HEK293 (cell line): ENCODE results near the gene ESR2.

Source experiments
- CTCF ChIA-PET: fragments of 350-600 bp; formaldehyde crosslinking; extraction: SDS; loops from one replicate; lab custom pipeline; 2021; ENCODE audit warnings: antibody characterized with exemption; lab: Yijun Ruan, JAX
- POLR2A ChIA-PET: fragments of 300-600 bp; formaldehyde crosslinking; extraction: SDS; loops from one replicate; lab custom pipeline; 2020; ENCODE audit warnings: antibody characterized with exemption, inconsistent platforms; lab: Yijun Ruan, JAX
- H3K27ac ChIP-seq: fragments of 200-500 bp; sonication (Bioruptor generic); 2 replicates; pipeline ENCODE4 v1.5.1; 2014; ENCODE audit warnings: low read depth, low read length, control low read depth, inconsistent platforms; ENCODE audit errors: extremely low read depth
- H3K36me3 ChIP-seq, 2 experiments: fragments of 200-500 bp in 1 of 2; sonication (Bioruptor generic) in 1 of 2; 1 replicate in 1 of 2; 2 replicates in 1 of 2; pipeline ENCODE4 v1.5.1; 2014 to 2017; ENCODE audit warnings: inconsistent platforms in 2 of 2, low read length in 2 of 2; ENCODE audit not compliant: control insufficient read depth in 2 of 2, insufficient read depth in 1 of 2
- H3K4me1 ChIP-seq: fragments of 200-500 bp; sonication (Bioruptor generic); 2 replicates; pipeline ENCODE4 v1.5.1; 2014; ENCODE audit warnings: mild to moderate bottlenecking, low read length, inconsistent platforms; ENCODE audit not compliant: control insufficient read depth, insufficient read depth
- H3K4me3 ChIP-seq: 2 replicates; pipeline ENCODE4 v1.5.1; 2011; ENCODE audit warnings: low read depth, mild to moderate bottlenecking, control low read depth, low read length, moderate library complexity
- H3K9me3 ChIP-seq: fragments of 200-500 bp; sonication (Bioruptor generic); 2 replicates; pipeline ENCODE4 v1.5.1; 2014; ENCODE audit warnings: low read depth, low read length, inconsistent platforms; ENCODE audit not compliant: control insufficient read depth, insufficient read depth
- IKZF3 ChIP-seq: fragments of 450-650 bp; IDR thresholded peaks from 2 replicates; pipeline ENCODE4 v1.5.0; 2018; ENCODE audit warnings: missing biosample characterization, mild to moderate bottlenecking, missing genetic modification characterization, moderate library complexity
- REST ChIP-seq: fragments of 450-650 bp; formaldehyde crosslinking; IDR thresholded peaks from 2 replicates; pipeline ENCODE4 v1.5.1; 2016; ENCODE audit warnings: missing biosample characterization, missing genetic modification characterization
- SCRT1 ChIP-seq: fragments of 450-650 bp; formaldehyde crosslinking; IDR thresholded peaks from 2 replicates; pipeline ENCODE4 v1.5.1; 2016; ENCODE audit warnings: missing biosample characterization, missing genetic modification characterization, borderline replicate concordance
- TSHZ1 ChIP-seq: fragments of 450-650 bp; formaldehyde crosslinking; IDR thresholded peaks from 2 replicates; pipeline ENCODE4 v1.5.1; 2016; ENCODE audit warnings: missing biosample characterization, missing genetic modification characterization, borderline replicate concordance
- YY2 ChIP-seq: fragments of 450-650 bp; formaldehyde crosslinking; IDR thresholded peaks from 2 replicates; pipeline ENCODE4 v1.5.1; 2016; ENCODE audit warnings: missing biosample characterization, missing genetic modification characterization
- ZBTB26 ChIP-seq: fragments of 450-650 bp; formaldehyde crosslinking; optimal IDR thresholded peaks from 2 replicates; pipeline ENCODE3; 2016; ENCODE audit warnings: missing biosample characterization, mild to moderate bottlenecking, missing genetic modification characterization
- ZFP37 ChIP-seq: fragments of 450-650 bp; formaldehyde crosslinking; IDR thresholded peaks from 2 replicates; pipeline ENCODE4 v1.5.1; 2016; ENCODE audit warnings: missing biosample characterization, missing genetic modification characterization
- ZNF121 ChIP-seq: fragments of 450-650 bp; formaldehyde crosslinking; IDR thresholded peaks from 2 replicates; pipeline ENCODE4 v1.5.1; 2016; ENCODE audit warnings: missing biosample characterization, missing genetic modification characterization
- ZNF146 ChIP-seq: fragments of 450-650 bp; formaldehyde crosslinking; IDR thresholded peaks from 2 replicates; pipeline ENCODE4 v1.5.1; 2016; ENCODE audit warnings: missing biosample characterization, missing genetic modification characterization
- ZNF169 ChIP-seq: fragments of 450-650 bp; formaldehyde crosslinking; IDR thresholded peaks from 2 replicates; pipeline ENCODE4 v1.5.1; 2016; ENCODE audit warnings: missing biosample characterization, missing genetic modification characterization
- ZNF544 ChIP-seq: fragments of 450-650 bp; formaldehyde crosslinking; IDR thresholded peaks from 2 replicates; pipeline ENCODE4 v1.5.0; 2017; ENCODE audit warnings: missing biosample characterization, missing genetic modification characterization
- ZNF549 ChIP-seq: fragments of 450-650 bp; IDR thresholded peaks from 2 replicates; pipeline ENCODE4 v1.5.1; 2018; ENCODE audit warnings: missing biosample characterization, missing genetic modification characterization, mild to moderate bottlenecking, inconsistent platforms, moderate library complexity
- ZNF777 ChIP-seq: fragments of 450-650 bp; formaldehyde crosslinking; IDR thresholded peaks from 2 replicates; pipeline ENCODE4 v1.5.1; 2017; ENCODE audit warnings: missing biosample characterization, missing genetic modification characterization, borderline replicate concordance

ESR2 gene

GRCh38 chr14:64137657-64138290 is 156.4 kb downstream of the ESR2 start (continued):
- no peak for TF ChIP-seq REST (tag by site-specific recombination)
- no peak for TF ChIP-seq ZFP37 (tag by site-specific recombination)
- TF ChIP-seq SCRT1, result no peak
- TF ChIP-seq ZNF549 (tag by site-specific recombination), result no peak

- Histone ChIP-seq H3K4me3 (no peak overlapping the region), H3K9me3 (no peaks in the 10 kb centered on the region), H3K36me3 (peaks cover 30 to 66% of the 10 kb centered on the region in 2 experiments), H3K27ac (no peak overlapping the region), H3K4me1 (no peaks in the 10 kb centered on the region)
- POLR2A ChIA-PET, result interaction anchor here (0.7 kb wide), 1 partner anchor 397 kb away, joined by 3 read pairs; no protein-coding TSS in a partner anchor
- TF ChIP-seq IKZF3 (no peak), ZNF169 (no peak), ZNF777 (no peak), ZNF121 (tag by site-specific recombination) (no peak)
- CTCF ChIA-PET, result no interaction called here
Observed at GRCh38 chr14:64126548-64126947, 167.6 kb downstream of the ESR2 start.

- Histone ChIP-seq H3K27ac (no peak overlapping the region), H3K4me1 (no peaks in the 10 kb centered on the region), H3K4me3 (no peak overlapping the region), H3K36me3 (peaks cover 22 to 66% of the 10 kb centered on the region in 2 experiments), H3K9me3 (no peaks in the 10 kb centered on the region)
- ChIA-PET POLR2A (no interaction called here), CTCF (no interaction called here)
- TF ChIP-seq ZNF146, result no peak
- TF ChIP-seq ZBTB26 (tag by site-specific recombination), result no peak
- TF ChIP-seq ZNF544, result no peak
- TF ChIP-seq YY2 (tag by site-specific recombination), result no peak
- TF ChIP-seq TSHZ1 (tag by site-specific recombination), result no peak
Observed at GRCh38 chr14:64125270-64125669, 168.9 kb downstream of the ESR2 start.
